Mucosa of stomach (tissue), 1 donor: ENCODE results near the gene CLEC4D.

ENCODE experiments used
- H3K27me3 ChIP-seq: one replicate; pipeline ENCODE4 v1.7.0; 2013; ENCODE audit warnings: mild to moderate bottlenecking, low read length; ENCODE audit not compliant: control insufficient read depth, insufficient read depth
- H3K36me3 ChIP-seq: one replicate; pipeline ENCODE4 v1.7.0; 2013; ENCODE audit warnings: low read length; ENCODE audit not compliant: control insufficient read depth, insufficient read depth
- H3K4me1 ChIP-seq: one replicate; pipeline ENCODE4 v1.7.0; 2013; ENCODE audit warnings: mild to moderate bottlenecking, low read length; ENCODE audit not compliant: control insufficient read depth, insufficient read depth
- H3K4me3 ChIP-seq: one replicate; pipeline ENCODE4 v1.7.0; 2013; ENCODE audit warnings: low read length
- H3K9ac ChIP-seq: one replicate; pipeline ENCODE4 v1.7.0; 2013; ENCODE audit warnings: mild to moderate bottlenecking, low read length, moderate library complexity
- H3K9me3 ChIP-seq: one replicate; pipeline ENCODE4 v1.7.0; 2013; ENCODE audit warnings: mild to moderate bottlenecking, low read length, moderate library complexity; ENCODE audit not compliant: control insufficient read depth
- donor health status: Pancreatic carcinoma.

CLEC4D gene

DNA sequence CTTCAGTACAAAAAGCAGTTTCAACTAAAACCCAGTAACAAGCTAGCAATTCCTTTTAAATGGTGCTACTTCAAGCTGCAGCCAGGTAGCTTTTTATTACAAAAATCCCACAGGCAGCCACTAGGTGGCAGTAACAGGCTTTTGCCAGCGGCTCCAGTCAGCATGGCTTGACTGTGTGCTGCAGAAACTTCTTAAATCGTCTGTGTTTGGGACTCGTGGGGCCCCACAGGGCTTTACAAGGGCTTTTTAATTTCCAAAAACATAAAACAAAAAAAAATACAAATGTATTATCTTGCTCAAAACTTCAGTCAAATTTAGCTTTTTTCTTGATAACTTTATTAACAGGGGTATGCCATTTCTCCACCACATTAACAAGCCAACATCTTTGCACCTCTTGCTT is 31.0 kb downstream of the CLEC4D start:
- no peak overlapping the region for H3K4me3 ChIP-seq
- H3K36me3 ChIP-seq, result no peaks in the 10 kb centered on the region
- H3K9me3 ChIP-seq, result no peaks in the 10 kb centered on the region

DNA sequence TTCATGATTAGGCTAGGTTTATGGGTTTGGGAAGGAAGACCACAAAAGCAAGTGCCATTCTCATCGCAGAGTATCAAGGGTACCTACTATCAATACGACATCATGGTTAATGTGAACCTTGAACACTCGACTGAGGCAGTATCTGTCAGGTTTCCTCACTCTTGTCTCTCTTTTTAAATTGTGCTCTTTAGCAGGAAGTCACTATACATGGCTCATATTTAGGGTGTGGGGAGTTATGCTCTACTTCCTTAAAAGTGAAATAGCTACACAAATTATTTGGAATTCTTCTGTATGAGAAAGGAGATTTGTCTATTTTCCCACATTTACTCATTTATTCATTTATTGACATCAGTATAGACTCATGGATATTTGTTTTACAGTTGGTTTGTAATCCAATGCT is 33.3 kb downstream of the CLEC4D start:
- no peaks in the 10 kb centered on the region for H3K9me3 ChIP-seq
- H3K27me3 ChIP-seq, result no peaks in the 10 kb centered on the region
- H3K36me3 ChIP-seq, result no peaks in the 10 kb centered on the region
- no peak overlapping the region for H3K4me3 ChIP-seq
- no peaks in the 10 kb centered on the region for H3K4me1 ChIP-seq
- H3K9ac ChIP-seq, result no peak overlapping the region

More for the DNA sequence above, 31.0 kb downstream of the CLEC4D start:
- no peaks in the 10 kb centered on the region for H3K27me3 ChIP-seq
- H3K4me1 ChIP-seq, result no peaks in the 10 kb centered on the region
- H3K9ac ChIP-seq, result no peak overlapping the region

DNA sequence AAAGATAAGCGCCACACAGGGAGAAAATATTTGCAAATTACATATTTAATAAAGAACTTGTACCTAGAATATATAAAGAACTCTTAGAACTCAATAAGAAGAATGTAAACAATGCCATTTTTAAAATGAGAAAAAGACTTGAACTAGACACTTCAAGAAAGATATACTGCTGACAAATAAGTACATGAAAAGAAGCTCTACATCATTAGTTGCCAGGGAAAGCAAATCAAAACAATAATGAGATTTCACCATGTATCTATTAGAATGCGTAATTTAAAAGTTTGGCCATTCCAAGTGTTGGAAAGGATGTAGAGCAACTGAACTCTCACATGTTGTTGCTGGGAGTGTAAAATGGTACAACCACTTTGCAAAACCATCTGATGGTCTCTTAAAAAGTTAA is 34.3 kb downstream of the CLEC4D start:
- no peaks in the 10 kb centered on the region for H3K27me3 ChIP-seq
- no peaks in the 10 kb centered on the region for H3K9me3 ChIP-seq
- H3K36me3 ChIP-seq, result no peaks in the 10 kb centered on the region
- no peaks in the 10 kb centered on the region for H3K4me1 ChIP-seq
- H3K4me3 ChIP-seq, result no peak overlapping the region
- H3K9ac ChIP-seq, result no peak overlapping the region

DNA sequence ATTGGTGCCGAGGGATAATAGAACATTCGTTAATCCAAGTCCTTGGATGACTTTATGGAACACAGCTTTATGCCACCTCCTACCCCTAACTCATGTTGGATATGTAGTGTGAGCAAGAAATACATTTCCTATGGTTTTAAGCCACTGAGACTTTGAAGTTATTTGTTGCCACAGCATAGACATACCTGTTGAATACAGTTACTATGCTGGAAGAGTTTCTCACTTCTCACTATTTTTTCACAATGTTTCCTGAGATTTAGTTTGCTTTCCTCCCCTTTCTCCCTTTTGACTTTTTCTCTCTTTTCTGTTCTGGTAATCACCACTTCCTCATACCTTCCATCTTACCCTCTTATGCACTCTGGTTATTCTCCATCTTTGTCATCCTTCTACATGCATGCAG is 34.9 kb downstream of the CLEC4D start:
- Histone ChIP-seq H3K4me3 (no peak overlapping the region), H3K36me3 (no peaks in the 10 kb centered on the region), H3K27me3 (no peaks in the 10 kb centered on the region), H3K9ac (no peak overlapping the region), H3K9me3 (no peaks in the 10 kb centered on the region), H3K4me1 (no peaks in the 10 kb centered on the region)

DNA sequence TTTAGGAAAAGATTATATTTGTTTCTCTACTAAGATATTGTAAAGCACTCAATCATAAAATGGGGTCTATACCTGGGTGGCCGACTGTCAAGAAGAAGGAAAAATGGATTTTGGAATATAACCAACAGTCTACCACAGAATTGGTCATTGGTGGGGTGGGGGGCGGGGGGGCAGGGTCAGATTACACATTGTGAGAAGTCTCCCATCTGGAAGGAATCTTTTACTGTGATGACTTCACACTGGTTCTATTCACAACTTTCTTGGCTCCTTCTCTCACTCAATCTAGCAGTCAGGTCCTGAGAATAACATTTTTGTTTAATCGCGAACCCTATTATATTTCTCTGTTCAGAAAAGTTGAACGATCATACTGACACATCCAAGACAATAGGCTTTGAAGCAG is 36.1 kb downstream of the CLEC4D start:
- H3K4me3 ChIP-seq, result no peak overlapping the region
- no peaks in the 10 kb centered on the region for H3K4me1 ChIP-seq
- H3K36me3 ChIP-seq, result no peaks in the 10 kb centered on the region
- H3K9me3 ChIP-seq, result no peaks in the 10 kb centered on the region
- no peaks in the 10 kb centered on the region for H3K27me3 ChIP-seq
- H3K9ac ChIP-seq, result no peak overlapping the region

- Histone ChIP-seq H3K27me3 (no peaks in the 10 kb centered on the region), H3K9ac (no peak overlapping the region), H3K4me1 (no peaks in the 10 kb centered on the region), H3K9me3 (no peaks in the 10 kb centered on the region), H3K36me3 (no peaks in the 10 kb centered on the region), H3K4me3 (no peak overlapping the region)
Measured at GRCh38 chr12:8553088-8553627, 39.9 kb downstream of the CLEC4D start.

GRCh38 chr12:8554451-8555195 is 41.3 kb downstream of the CLEC4D start:
- H3K9ac ChIP-seq, result no peak overlapping the region
- no peaks in the 10 kb centered on the region for H3K9me3 ChIP-seq
- H3K27me3 ChIP-seq, result no peaks in the 10 kb centered on the region
- H3K4me3 ChIP-seq, result no peak overlapping the region
- H3K36me3 ChIP-seq, result no peaks in the 10 kb centered on the region
- H3K4me1 ChIP-seq, result no peaks in the 10 kb centered on the region

DNA sequence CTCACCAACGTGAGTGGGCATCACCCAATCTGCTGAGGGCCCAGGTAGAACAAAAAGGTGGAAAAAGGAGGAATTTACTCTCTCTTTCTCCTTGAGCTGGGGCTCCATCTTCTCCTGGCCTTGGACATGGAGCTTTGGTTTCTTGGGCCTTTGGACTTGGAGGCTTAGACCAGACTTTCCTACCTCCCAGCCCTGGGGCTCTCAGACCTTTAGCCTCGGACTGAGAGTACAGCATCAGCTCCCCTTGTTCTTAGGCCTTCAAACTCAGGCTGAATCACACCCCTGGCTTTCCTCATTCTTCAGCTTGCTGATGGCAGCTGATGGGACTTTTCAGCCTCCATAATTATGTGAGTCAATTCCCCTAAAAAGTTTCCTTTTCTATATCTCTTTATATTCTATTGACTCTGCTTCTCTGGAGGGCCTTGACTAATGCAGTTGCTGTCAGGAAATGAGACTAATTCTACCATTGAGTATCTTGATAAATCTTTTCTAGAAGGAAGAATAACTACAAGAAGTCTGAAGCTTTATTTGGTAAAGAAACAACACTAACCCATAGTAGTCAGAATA is 43.3 kb downstream of the CLEC4D start:
- no peaks in the 10 kb centered on the region for H3K9me3 ChIP-seq
- no peaks in the 10 kb centered on the region for H3K36me3 ChIP-seq
- H3K4me1 ChIP-seq, result no peaks in the 10 kb centered on the region
- no peak overlapping the region for H3K4me3 ChIP-seq
- H3K9ac ChIP-seq, result no peak overlapping the region
- no peaks in the 10 kb centered on the region for H3K27me3 ChIP-seq

- H3K4me3 ChIP-seq, result no peak overlapping the region
- H3K9ac ChIP-seq, result no peak overlapping the region
- H3K4me1 ChIP-seq, result no peaks in the 10 kb centered on the region
- no peaks in the 10 kb centered on the region for H3K9me3 ChIP-seq
- H3K36me3 ChIP-seq, result no peaks in the 10 kb centered on the region
- no peaks in the 10 kb centered on the region for H3K27me3 ChIP-seq
Measured at GRCh38 chr12:8559676-8560075, 46.4 kb downstream of the CLEC4D start.

- Histone ChIP-seq H3K9ac (no peak overlapping the region), H3K27me3 (no peaks in the 10 kb centered on the region), H3K36me3 (no peaks in the 10 kb centered on the region), H3K4me1 (no peaks in the 10 kb centered on the region), H3K4me3 (no peak overlapping the region), H3K9me3 (no peaks in the 10 kb centered on the region)
Measured at GRCh38 chr12:8561011-8561410, 47.7 kb downstream of the CLEC4D start.

DNA sequence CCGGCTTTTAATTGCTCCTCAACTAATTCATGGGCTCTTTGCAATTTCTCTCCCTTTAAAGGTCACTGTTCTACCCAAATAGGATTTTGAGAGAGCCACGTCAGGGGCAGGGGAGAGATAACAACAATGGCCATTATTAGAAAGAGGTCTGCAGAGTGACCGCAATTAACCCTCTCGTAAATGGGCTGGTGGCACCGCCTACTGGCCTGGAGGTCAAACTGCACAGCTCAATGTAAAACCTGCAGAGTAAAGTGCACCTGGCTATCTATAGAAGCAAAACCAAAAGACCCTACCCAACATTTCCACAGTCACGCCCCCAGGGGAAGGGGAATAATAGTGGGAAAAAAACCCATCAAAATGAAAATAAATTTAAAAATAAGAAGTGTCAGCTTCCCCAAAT is 49.0 kb downstream of the CLEC4D start:
- no peaks in the 10 kb centered on the region for H3K4me1 ChIP-seq
- H3K27me3 ChIP-seq, result no peaks in the 10 kb centered on the region
- H3K9me3 ChIP-seq, result no peaks in the 10 kb centered on the region

DNA sequence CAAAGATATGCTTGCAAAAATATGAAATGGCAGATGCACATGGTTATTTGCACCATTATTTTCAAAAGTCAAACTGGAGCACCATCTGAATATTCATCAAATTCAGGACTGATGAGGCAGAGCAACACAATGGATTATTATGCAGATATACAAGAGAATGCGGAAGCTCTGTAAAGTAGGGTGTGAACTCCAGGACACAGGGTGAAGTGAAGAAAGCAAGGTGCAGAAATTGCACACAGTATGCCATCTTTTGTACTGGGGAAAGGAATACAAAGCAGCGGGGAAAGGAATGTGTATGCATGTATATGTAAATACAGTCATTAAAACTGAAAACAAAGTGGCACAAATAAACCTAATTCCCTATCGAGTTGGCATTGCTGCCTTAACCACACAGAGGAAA is 50.1 kb downstream of the CLEC4D start:
- no peaks in the 10 kb centered on the region for H3K9me3 ChIP-seq
- H3K27me3 ChIP-seq, result no peaks in the 10 kb centered on the region
- H3K9ac ChIP-seq, result no peak overlapping the region
- no peaks in the 10 kb centered on the region for H3K4me1 ChIP-seq
- H3K4me3 ChIP-seq, result no peak overlapping the region
- no peaks in the 10 kb centered on the region for H3K36me3 ChIP-seq

More for the DNA sequence above, 49.0 kb downstream of the CLEC4D start:
- H3K36me3 ChIP-seq, result no peaks in the 10 kb centered on the region
- H3K9ac ChIP-seq, result no peak overlapping the region
- H3K4me3 ChIP-seq, result no peak overlapping the region
